CD4-positive, alpha-beta T cell treated with Interleukin-15 for 4 hours (primary cell): ENCODE results near the gene FGF10.

ENCODE experiments used
- DNase-seq: peaks from one replicate; pipeline ENCODE4 v3.0.0-alpha.2; 2020; ENCODE audit warnings: low spot score

The FGF10 gene

GRCh38 chr5:44257221-44257620 lies 132.0 kb downstream of the FGF10 start:
- DNase-seq: no peak
